ENCODE data around the gene SLC19A1.

DNA sequence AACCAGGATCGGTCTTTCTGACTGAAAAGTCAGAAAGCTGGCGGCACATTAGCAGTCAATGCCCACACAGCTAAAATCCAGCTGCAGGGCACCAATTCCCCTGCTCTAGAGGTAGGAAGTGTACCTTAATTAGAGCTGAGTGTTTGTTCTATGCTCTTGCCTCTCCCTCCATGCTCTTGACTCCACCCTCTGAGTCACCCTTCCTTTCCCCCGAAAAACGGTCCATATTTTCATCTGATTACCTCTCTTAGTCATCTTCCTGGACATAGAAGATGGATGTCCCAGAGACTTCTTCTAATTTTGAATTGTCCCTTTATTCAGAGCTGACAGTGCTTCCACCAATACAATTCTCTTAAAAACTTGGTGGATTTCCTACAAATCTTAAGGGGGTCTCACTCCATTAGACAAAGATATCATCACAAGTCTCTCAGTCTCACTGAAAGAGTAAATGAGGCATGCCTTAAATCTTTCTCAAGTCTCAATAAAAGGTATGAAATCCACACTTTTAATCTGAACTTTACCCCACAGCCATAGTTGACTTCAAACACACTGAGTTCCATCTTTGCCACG is 44.1 kb upstream of the SLC19A1 start:
- TF ChIP-seq, protein P1, sequence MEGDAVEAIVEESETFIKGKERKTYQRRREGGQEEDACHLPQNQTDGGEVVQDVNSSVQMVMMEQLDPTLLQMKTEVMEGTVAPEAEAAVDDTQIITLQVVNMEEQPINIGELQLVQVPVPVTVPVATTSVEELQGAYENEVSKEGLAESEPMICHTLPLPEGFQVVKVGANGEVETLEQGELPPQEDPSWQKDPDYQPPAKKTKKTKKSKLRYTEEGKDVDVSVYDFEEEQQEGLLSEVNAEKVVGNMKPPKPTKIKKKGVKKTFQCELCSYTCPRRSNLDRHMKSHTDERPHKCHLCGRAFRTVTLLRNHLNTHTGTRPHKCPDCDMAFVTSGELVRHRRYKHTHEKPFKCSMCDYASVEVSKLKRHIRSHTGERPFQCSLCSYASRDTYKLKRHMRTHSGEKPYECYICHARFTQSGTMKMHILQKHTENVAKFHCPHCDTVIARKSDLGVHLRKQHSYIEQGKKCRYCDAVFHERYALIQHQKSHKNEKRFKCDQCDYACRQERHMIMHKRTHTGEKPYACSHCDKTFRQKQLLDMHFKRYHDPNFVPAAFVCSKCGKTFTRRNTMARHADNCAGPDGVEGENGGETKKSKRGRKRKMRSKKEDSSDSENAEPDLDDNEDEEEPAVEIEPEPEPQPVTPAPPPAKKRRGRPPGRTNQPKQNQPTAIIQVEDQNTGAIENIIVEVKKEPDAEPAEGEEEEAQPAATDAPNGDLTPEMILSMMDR (IDR thresholded peaks at IDR 0.05; ENCODE audit: low read length): no peak
- TF ChIP-seq EZH2 (optimal IDR thresholded peaks at IDR 0.05; ENCODE audit: low read depth, low read length): no peak

Data from MM.1S (cell line).